Measurements from ENCODE around the gene STC2.

Gene STC2

DNA sequence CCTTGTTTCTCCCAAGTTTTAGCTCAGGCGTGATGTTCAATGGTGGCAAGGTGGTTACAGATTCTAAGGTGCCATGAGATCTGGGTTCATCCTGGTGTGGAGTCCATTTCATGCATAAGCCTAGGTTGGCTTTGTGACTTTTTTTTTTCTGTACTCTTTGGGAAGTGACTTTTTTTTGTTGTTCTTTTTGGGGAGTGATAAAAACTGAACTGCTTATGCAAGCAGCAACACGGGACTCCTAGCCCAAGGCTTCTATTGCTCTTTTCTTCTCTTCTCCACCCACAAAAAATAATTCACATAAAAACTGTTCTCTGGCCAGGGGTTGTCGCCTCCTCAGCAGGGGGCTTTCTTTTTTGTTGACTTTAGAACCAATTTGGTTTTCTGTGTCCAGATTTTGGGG is 15.4 kb downstream of the STC2 start:
- no peaks in the 10 kb centered on the region for H3K79me2 ChIP-seq (ENCODE audit: control insufficient read depth, insufficient read depth, low read length, unreplicated experiment)
- no peak overlapping the region for H3K27ac ChIP-seq (ENCODE audit: low read depth, low read length)
- H3K27me3 ChIP-seq (ENCODE audit: insufficient read depth, low read length): no peaks in the 10 kb centered on the region
- H2AFZ ChIP-seq (ENCODE audit: low read length, unreplicated experiment): no peak overlapping the region
- peaks cover 24% of the 10 kb centered on the region for H3K36me3 ChIP-seq (ENCODE audit: insufficient read depth, low read length)
- no peak overlapping the region for H3K4me3 ChIP-seq (ENCODE audit: low read depth, low read length)
- H3K4me1 ChIP-seq (ENCODE audit: control insufficient read depth, insufficient read depth, low read length, unreplicated experiment): peaks cover 27% of the 10 kb centered on the region

GRCh38 chr5:173311818-173312585 is 16.2 kb downstream of the STC2 start:
- Histone ChIP-seq H2AFZ (ENCODE audit: low read length, unreplicated experiment) (no peak overlapping the region), H3K4me1 (ENCODE audit: control insufficient read depth, insufficient read depth, low read length, unreplicated experiment) (peaks cover 21% of the 10 kb centered on the region), H3K27me3 (ENCODE audit: insufficient read depth, low read length) (no peaks in the 10 kb centered on the region), H3K36me3 (ENCODE audit: insufficient read depth, low read length) (peaks cover 16% of the 10 kb centered on the region), H3K79me2 (ENCODE audit: control insufficient read depth, insufficient read depth, low read length, unreplicated experiment) (no peaks in the 10 kb centered on the region), H3K4me3 (ENCODE audit: low read depth, low read length) (no peak overlapping the region), H3K27ac (ENCODE audit: low read depth, low read length) (no peak overlapping the region)

- Histone ChIP-seq H3K27me3 (ENCODE audit: insufficient read depth, low read length) (no peaks in the 10 kb centered on the region), H3K4me3 (ENCODE audit: low read depth, low read length) (no peak overlapping the region), H3K79me2 (ENCODE audit: control insufficient read depth, insufficient read depth, low read length, unreplicated experiment) (no peaks in the 10 kb centered on the region), H2AFZ (ENCODE audit: low read length, unreplicated experiment) (peak overlapping the region; percentile 53), H3K27ac (ENCODE audit: low read depth, low read length) (peak overlapping the region; percentile 47), H3K36me3 (ENCODE audit: insufficient read depth, low read length) (0 out of 2 replicates have a peak, but pooled peaks cover 7% of the 10 kb centered on the region), H3K4me1 (ENCODE audit: control insufficient read depth, insufficient read depth, low read length, unreplicated experiment) (peaks cover 14% of the 10 kb centered on the region)
Observed at GRCh38 chr5:173310861-173311785, 17.1 kb downstream of the STC2 start.

GRCh38 chr5:173310218-173310769 is 17.9 kb downstream of the STC2 start:
- H3K79me2 ChIP-seq (ENCODE audit: control insufficient read depth, insufficient read depth, low read length, unreplicated experiment): no peaks in the 10 kb centered on the region
- peak overlapping the region; percentile 53 for H2AFZ ChIP-seq (ENCODE audit: low read length, unreplicated experiment)

GRCh38 chr5:173309731-173310130 is 18.5 kb downstream of the STC2 start:
- no peak overlapping the region for H3K4me3 ChIP-seq (ENCODE audit: low read depth, low read length)
- H3K27me3 ChIP-seq (ENCODE audit: insufficient read depth, low read length): no peaks in the 10 kb centered on the region
- 0 out of 2 replicates have a peak, but pooled peaks cover under 1% of the 10 kb centered on the region for H3K36me3 ChIP-seq (ENCODE audit: insufficient read depth, low read length)
- no peaks in the 10 kb centered on the region for H3K79me2 ChIP-seq (ENCODE audit: control insufficient read depth, insufficient read depth, low read length, unreplicated experiment)
- no peak overlapping the region for H2AFZ ChIP-seq (ENCODE audit: low read length, unreplicated experiment)
- H3K27ac ChIP-seq (ENCODE audit: low read depth, low read length): no peak overlapping the region
- peaks cover 14% of the 10 kb centered on the region for H3K4me1 ChIP-seq (ENCODE audit: control insufficient read depth, insufficient read depth, low read length, unreplicated experiment)

More at GRCh38 chr5:173310218-173310769, 17.9 kb downstream of the STC2 start:
- H3K4me1 ChIP-seq (ENCODE audit: control insufficient read depth, insufficient read depth, low read length, unreplicated experiment): peaks cover 14% of the 10 kb centered on the region
- peak overlapping the region; percentile 47; the same call in 1 of the 2 replicates for H3K27ac ChIP-seq (ENCODE audit: low read depth, low read length)
- 0 out of 2 replicates have a peak, but pooled peaks cover 6% of the 10 kb centered on the region for H3K36me3 ChIP-seq (ENCODE audit: insufficient read depth, low read length)
- no peaks in the 10 kb centered on the region for H3K27me3 ChIP-seq (ENCODE audit: insufficient read depth, low read length)
- H3K4me3 ChIP-seq (ENCODE audit: low read depth, low read length): no peak overlapping the region

DNA sequence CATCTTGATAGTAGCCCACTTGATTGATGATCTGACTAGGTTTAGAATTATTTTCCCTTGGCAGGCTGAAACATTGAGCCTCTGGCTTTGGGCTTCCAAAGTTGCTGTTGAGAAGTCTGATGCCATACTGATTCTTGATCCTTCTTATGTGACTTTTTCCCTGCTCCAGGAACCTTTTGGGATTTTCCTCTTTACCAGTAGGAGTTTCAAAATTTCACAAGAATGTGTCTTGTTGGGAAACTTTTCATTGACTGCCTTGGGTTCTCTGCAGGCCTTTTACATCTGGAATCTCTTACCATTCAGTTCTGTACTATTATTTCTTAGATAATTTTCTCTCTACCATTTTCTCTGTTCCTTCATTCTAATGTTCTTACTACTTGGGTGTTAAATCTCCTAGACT is 20.0 kb downstream of the STC2 start:
- H3K79me2 ChIP-seq (ENCODE audit: control insufficient read depth, insufficient read depth, low read length, unreplicated experiment): no peaks in the 10 kb centered on the region
- H3K4me3 ChIP-seq (ENCODE audit: low read depth, low read length): no peak overlapping the region
- no peak overlapping the region for H3K27ac ChIP-seq (ENCODE audit: low read depth, low read length)
- H3K4me1 ChIP-seq (ENCODE audit: control insufficient read depth, insufficient read depth, low read length, unreplicated experiment): peaks cover 25% of the 10 kb centered on the region
- H2AFZ ChIP-seq (ENCODE audit: low read length, unreplicated experiment): no peak overlapping the region
- H3K36me3 ChIP-seq (ENCODE audit: insufficient read depth, low read length): no peaks in the 10 kb centered on the region
- H3K27me3 ChIP-seq (ENCODE audit: insufficient read depth, low read length): no peaks in the 10 kb centered on the region

GRCh38 chr5:173307695-173308094 is 20.5 kb downstream of the STC2 start:
- H2AFZ ChIP-seq (ENCODE audit: low read length, unreplicated experiment): no peak overlapping the region
- H3K4me3 ChIP-seq (ENCODE audit: low read depth, low read length): no peak overlapping the region
- H3K36me3 ChIP-seq (ENCODE audit: insufficient read depth, low read length): no peaks in the 10 kb centered on the region
- no peak overlapping the region for H3K27ac ChIP-seq (ENCODE audit: low read depth, low read length)
- no peaks in the 10 kb centered on the region for H3K79me2 ChIP-seq (ENCODE audit: control insufficient read depth, insufficient read depth, low read length, unreplicated experiment)
- H3K27me3 ChIP-seq (ENCODE audit: insufficient read depth, low read length): no peaks in the 10 kb centered on the region
- H3K4me1 ChIP-seq (ENCODE audit: control insufficient read depth, insufficient read depth, low read length, unreplicated experiment): peaks cover 31% of the 10 kb centered on the region

- Histone ChIP-seq H3K4me1 (ENCODE audit: control insufficient read depth, insufficient read depth, low read length, unreplicated experiment) (peaks cover 41% of the 10 kb centered on the region), H3K36me3 (ENCODE audit: insufficient read depth, low read length) (no peaks in the 10 kb centered on the region), H3K79me2 (ENCODE audit: control insufficient read depth, insufficient read depth, low read length, unreplicated experiment) (no peaks in the 10 kb centered on the region), H3K27me3 (ENCODE audit: insufficient read depth, low read length) (no peaks in the 10 kb centered on the region), H2AFZ (ENCODE audit: low read length, unreplicated experiment) (no peak overlapping the region), H3K27ac (ENCODE audit: low read depth, low read length) (no peak overlapping the region), H3K4me3 (ENCODE audit: low read depth, low read length) (no peak overlapping the region)
Observed at GRCh38 chr5:173306695-173307094, 21.5 kb downstream of the STC2 start.

GRCh38 chr5:173304591-173304988 is 23.6 kb downstream of the STC2 start:
- Histone ChIP-seq H3K36me3 (ENCODE audit: insufficient read depth, low read length) (no peaks in the 10 kb centered on the region), H3K4me3 (ENCODE audit: low read depth, low read length) (no peak overlapping the region), H3K27me3 (ENCODE audit: insufficient read depth, low read length) (no peaks in the 10 kb centered on the region), H3K79me2 (ENCODE audit: control insufficient read depth, insufficient read depth, low read length, unreplicated experiment) (no peaks in the 10 kb centered on the region), H2AFZ (ENCODE audit: low read length, unreplicated experiment) (no peak overlapping the region), H3K4me1 (ENCODE audit: control insufficient read depth, insufficient read depth, low read length, unreplicated experiment) (peaks cover 28% of the 10 kb centered on the region), H3K27ac (ENCODE audit: low read depth, low read length) (no peak overlapping the region)

GRCh38 chr5:173303878-173304590 is 24.2 kb downstream of the STC2 start:
- Histone ChIP-seq H3K36me3 (ENCODE audit: insufficient read depth, low read length) (no peaks in the 10 kb centered on the region), H3K27ac (ENCODE audit: low read depth, low read length) (no peak overlapping the region), H3K79me2 (ENCODE audit: control insufficient read depth, insufficient read depth, low read length, unreplicated experiment) (no peaks in the 10 kb centered on the region), H3K4me1 (ENCODE audit: control insufficient read depth, insufficient read depth, low read length, unreplicated experiment) (peaks cover 28% of the 10 kb centered on the region), H2AFZ (ENCODE audit: low read length, unreplicated experiment) (no peak overlapping the region), H3K27me3 (ENCODE audit: insufficient read depth, low read length) (no peaks in the 10 kb centered on the region), H3K4me3 (ENCODE audit: low read depth, low read length) (no peak overlapping the region)
